Measurements from ENCODE around the gene NBAS.

NBAS gene

GRCh38 chr2:15357922-15358321, 203.2 kb downstream of the NBAS start:
- H3K18ac ChIP-seq (ENCODE audit: low read depth in 1 of 2, low read length in 2 of 2) = no peak overlapping the region
- no peak for DNase-seq
- H2BK12ac ChIP-seq (ENCODE audit: low read length in 2 of 2) = no peak overlapping the region
- H3K23ac ChIP-seq (ENCODE audit: low read length in 2 of 2) = no peak overlapping the region
- peaks cover 2% of the 10 kb centered on the region for H3K4me1 ChIP-seq (ENCODE audit: control insufficient read depth, insufficient read depth, low read depth, low read length)
- no peak overlapping the region for H2BK15ac ChIP-seq (ENCODE audit: low read depth, poor library complexity, severe bottlenecking)
- H4K8ac ChIP-seq (ENCODE audit: low read length) = no peak overlapping the region
- no peak overlapping the region for H2AFZ ChIP-seq (ENCODE audit: low read depth, low read length)
- peaks cover 11 to 25% of the 10 kb centered on the region in 2 experiments for H3K36me3 ChIP-seq (ENCODE audit: control insufficient read depth in 1 of 2, insufficient read depth in 2 of 2, low read depth in 1 of 2, low read length in 2 of 2)
- H3K4me3 ChIP-seq (ENCODE audit: insufficient read depth in 1 of 2, low read depth in 1 of 2, low read length in 2 of 2) = no peak overlapping the region
- no peak overlapping the region for H3K9ac ChIP-seq (ENCODE audit: low read length)
- H3K4me2 ChIP-seq (ENCODE audit: low read length, poor library complexity, severe bottlenecking) = no peak overlapping the region
- no peak overlapping the region for H2BK5ac ChIP-seq (ENCODE audit: low read depth, low read length, poor library complexity, severe bottlenecking)
- no peak overlapping the region for H3K4ac ChIP-seq (ENCODE audit: low read depth in 1 of 2, low read length in 2 of 2)
- H3K27ac ChIP-seq (ENCODE audit: low read length, poor library complexity, severe bottlenecking) = no peak overlapping the region
- H3K27me3 ChIP-seq (ENCODE audit: control insufficient read depth in 1 of 2, insufficient read depth in 1 of 2, low read length in 2 of 2) = no peaks in the 10 kb centered on the region
- no peak overlapping the region for H4K91ac ChIP-seq (ENCODE audit: low read length)
- H2AK5ac ChIP-seq (ENCODE audit: low read length, severe bottlenecking) = no peak overlapping the region
- H3K79me1 ChIP-seq (replicated peaks; ENCODE audit: low read length, poor library complexity, severe bottlenecking) = peaks cover 18% of the 10 kb centered on the region
- H3K9me3 ChIP-seq (ENCODE audit: control insufficient read depth, low read length) = no peaks in the 10 kb centered on the region
- H2BK120ac ChIP-seq (ENCODE audit: low read depth, low read length) = no peak overlapping the region
- H3K14ac ChIP-seq (ENCODE audit: low read length in 2 of 2) = no peak overlapping the region
- WGBS = 97% methylated on average over 4 of the region's 5 CpGs

GRCh38 chr2:15357186-15357585, 203.9 kb downstream of the NBAS start:
- no peak overlapping the region for H2BK12ac ChIP-seq (ENCODE audit: low read length in 2 of 2)
- H3K9ac ChIP-seq (ENCODE audit: low read length) = no peak overlapping the region
- H2BK5ac ChIP-seq (ENCODE audit: low read depth, low read length, poor library complexity, severe bottlenecking) = no peak overlapping the region
- no peak for DNase-seq
- no peak overlapping the region for H2AK5ac ChIP-seq (ENCODE audit: low read length, severe bottlenecking)
- no peaks in the 10 kb centered on the region for H3K4me1 ChIP-seq (ENCODE audit: control insufficient read depth, insufficient read depth, low read depth, low read length)
- peaks cover 15 to 32% of the 10 kb centered on the region in 2 experiments for H3K36me3 ChIP-seq (ENCODE audit: control insufficient read depth in 1 of 2, insufficient read depth in 2 of 2, low read depth in 1 of 2, low read length in 2 of 2)
- no peaks in the 10 kb centered on the region for H3K9me3 ChIP-seq (ENCODE audit: control insufficient read depth, low read length)
- no peak overlapping the region for H4K91ac ChIP-seq (ENCODE audit: low read length)
- no peak overlapping the region for H2BK120ac ChIP-seq (ENCODE audit: low read depth, low read length)
- H3K79me1 ChIP-seq (replicated peaks; ENCODE audit: low read length, poor library complexity, severe bottlenecking) = peaks cover 17% of the 10 kb centered on the region
- no peak overlapping the region for H3K14ac ChIP-seq (ENCODE audit: low read length in 2 of 2)
- H4K8ac ChIP-seq (ENCODE audit: low read length) = no peak overlapping the region
- H3K23ac ChIP-seq (ENCODE audit: low read length in 2 of 2) = no peak overlapping the region
- WGBS = 100% methylated on average over 1 of the region's 1 CpG
- H2BK15ac ChIP-seq (ENCODE audit: low read depth, poor library complexity, severe bottlenecking) = no peak overlapping the region
- H3K4me2 ChIP-seq (ENCODE audit: low read length, poor library complexity, severe bottlenecking) = no peak overlapping the region
- H3K27me3 ChIP-seq (ENCODE audit: control insufficient read depth in 1 of 2, insufficient read depth in 1 of 2, low read length in 2 of 2) = no peaks in the 10 kb centered on the region
- no peak overlapping the region for H3K4me3 ChIP-seq (ENCODE audit: insufficient read depth in 1 of 2, low read depth in 1 of 2, low read length in 2 of 2)
- H3K18ac ChIP-seq (ENCODE audit: low read depth in 1 of 2, low read length in 2 of 2) = no peak overlapping the region
- H3K27ac ChIP-seq (ENCODE audit: low read length, poor library complexity, severe bottlenecking) = no peak overlapping the region
- no peak overlapping the region for H2AFZ ChIP-seq (ENCODE audit: low read depth, low read length)
- H3K4ac ChIP-seq (ENCODE audit: low read depth in 1 of 2, low read length in 2 of 2) = no peak overlapping the region

- no peak overlapping the region for H3K27ac ChIP-seq (ENCODE audit: low read length, poor library complexity, severe bottlenecking)
- no peak overlapping the region for H3K23ac ChIP-seq (ENCODE audit: low read length in 2 of 2)
- no peak overlapping the region for H3K4me3 ChIP-seq (ENCODE audit: insufficient read depth in 1 of 2, low read depth in 1 of 2, low read length in 2 of 2)
- H3K4me2 ChIP-seq (ENCODE audit: low read length, poor library complexity, severe bottlenecking) = no peak overlapping the region
- no peak overlapping the region for H3K18ac ChIP-seq (ENCODE audit: low read depth in 1 of 2, low read length in 2 of 2)
- H3K4me1 ChIP-seq (ENCODE audit: control insufficient read depth, insufficient read depth, low read depth, low read length) = no peaks in the 10 kb centered on the region
- no peak overlapping the region for H4K8ac ChIP-seq (ENCODE audit: low read length)
- peaks cover 17% of the 10 kb centered on the region for H3K79me1 ChIP-seq (replicated peaks; ENCODE audit: low read length, poor library complexity, severe bottlenecking)
- H2BK12ac ChIP-seq (ENCODE audit: low read length in 2 of 2) = no peak overlapping the region
- H2AFZ ChIP-seq (ENCODE audit: low read depth, low read length) = no peak overlapping the region
- no peak overlapping the region for H3K9ac ChIP-seq (ENCODE audit: low read length)
- 85% methylated on average over 2 of the region's 3 CpGs for WGBS
- no peak for DNase-seq
- peaks cover 19 to 48% of the 10 kb centered on the region in 2 experiments for H3K36me3 ChIP-seq (ENCODE audit: control insufficient read depth in 1 of 2, insufficient read depth in 2 of 2, low read depth in 1 of 2, low read length in 2 of 2)
- no peaks in the 10 kb centered on the region for H3K9me3 ChIP-seq (ENCODE audit: control insufficient read depth, low read length)
- no peak overlapping the region for H2BK15ac ChIP-seq (ENCODE audit: low read depth, poor library complexity, severe bottlenecking)
- H3K4ac ChIP-seq (ENCODE audit: low read depth in 1 of 2, low read length in 2 of 2) = no peak overlapping the region
- H3K27me3 ChIP-seq (ENCODE audit: control insufficient read depth in 1 of 2, insufficient read depth in 1 of 2, low read length in 2 of 2) = no peaks in the 10 kb centered on the region
- no peak overlapping the region for H2AK5ac ChIP-seq (ENCODE audit: low read length, severe bottlenecking)
- no peak overlapping the region for H2BK5ac ChIP-seq (ENCODE audit: low read depth, low read length, poor library complexity, severe bottlenecking)
- H2BK120ac ChIP-seq (ENCODE audit: low read depth, low read length) = no peak overlapping the region
- no peak overlapping the region for H4K91ac ChIP-seq (ENCODE audit: low read length)
- H3K14ac ChIP-seq (ENCODE audit: low read length in 2 of 2) = no peak overlapping the region
Observed at GRCh38 chr2:15355386-15355785, 205.7 kb downstream of the NBAS start.

- no peak overlapping the region for H3K4me3 ChIP-seq (ENCODE audit: insufficient read depth in 1 of 2, low read depth in 1 of 2, low read length in 2 of 2)
Observed at GRCh38 chr2:15354596-15355366, 206.4 kb downstream of the NBAS start.

More at GRCh38 chr2:15354596-15355366, 206.4 kb downstream of the NBAS start:
- Histone ChIP-seq H2BK120ac (ENCODE audit: low read depth, low read length) (no peak overlapping the region), H3K27me3 (ENCODE audit: control insufficient read depth in 1 of 2, insufficient read depth in 1 of 2, low read length in 2 of 2) (no peaks in the 10 kb centered on the region), H3K9ac (ENCODE audit: low read length) (no peak overlapping the region), H3K4ac (ENCODE audit: low read depth in 1 of 2, low read length in 2 of 2) (no peak overlapping the region), H3K23ac (ENCODE audit: low read length in 2 of 2) (peak overlapping the region in 1 of 2 experiments; percentile 27), H3K18ac (ENCODE audit: low read depth in 1 of 2, low read length in 2 of 2) (no peak overlapping the region), H2BK15ac (ENCODE audit: low read depth, poor library complexity, severe bottlenecking) (no peak overlapping the region), H3K4me2 (ENCODE audit: low read length, poor library complexity, severe bottlenecking) (no peak overlapping the region), H3K14ac (ENCODE audit: low read length in 2 of 2) (no peak overlapping the region), H3K9me3 (ENCODE audit: control insufficient read depth, low read length) (no peaks in the 10 kb centered on the region), H4K8ac (ENCODE audit: low read length) (no peak overlapping the region), H2AK5ac (ENCODE audit: low read length, severe bottlenecking) (no peak overlapping the region), H3K36me3 (ENCODE audit: control insufficient read depth in 1 of 2, insufficient read depth in 2 of 2, low read depth in 1 of 2, low read length in 2 of 2) (peaks cover 19 to 52% of the 10 kb centered on the region in 2 experiments), H2BK12ac (ENCODE audit: low read length in 2 of 2) (no peak overlapping the region), H3K4me1 (ENCODE audit: control insufficient read depth, insufficient read depth, low read depth, low read length) (no peaks in the 10 kb centered on the region), H4K91ac (ENCODE audit: low read length) (no peak overlapping the region), H2BK5ac (ENCODE audit: low read depth, low read length, poor library complexity, severe bottlenecking) (no peak overlapping the region), H3K27ac (ENCODE audit: low read length, poor library complexity, severe bottlenecking) (no peak overlapping the region), H2AFZ (ENCODE audit: low read depth, low read length) (no peak overlapping the region), H3K79me1 (replicated peaks; ENCODE audit: low read length, poor library complexity, severe bottlenecking) (peaks cover 17% of the 10 kb centered on the region)
- DNase-seq = no peak
- 92% methylated on average over 1 of the region's 1 CpG for WGBS
